ENCODE results near the gene INAFM2.

Gene INAFM2

GRCh38 chr15:40344631-40345120 lies 21.2 kb downstream of the INAFM2 start:
- peak; percentile 44 for DNase-seq (ENCODE audit: low read depth)

GRCh38 chr15:40345225-40345866 lies 21.9 kb downstream of the INAFM2 start:
- DNase-seq (ENCODE audit: low read depth): no peak

- DNase-seq (ENCODE audit: low read depth): no peak
These were observed 22.5 kb downstream of the INAFM2 start for GRCh38 chr15:40345867-40346578.

- DNase-seq (ENCODE audit: low read depth): no peak
These were observed 23.4 kb downstream of the INAFM2 start for GRCh38 chr15:40346579-40347558.

- no peak for DNase-seq (ENCODE audit: low read depth)
These were observed 24.3 kb downstream of the INAFM2 start for GRCh38 chr15:40347559-40348473.

GRCh38 chr15:40348474-40348870 lies 25.0 kb downstream of the INAFM2 start:
- DNase-seq (ENCODE audit: low read depth): no peak

- no peak for DNase-seq (ENCODE audit: low read depth)
These were observed 25.7 kb downstream of the INAFM2 start for GRCh38 chr15:40349163-40349562.

GRCh38 chr15:40352281-40352901 lies 28.9 kb downstream of the INAFM2 start:
- DNase-seq (ENCODE audit: low read depth): no peak

GRCh38 chr15:40353697-40354096 lies 30.2 kb downstream of the INAFM2 start:
- no peak for DNase-seq (ENCODE audit: low read depth)

GRCh38 chr15:40354408-40355171 lies 31.1 kb downstream of the INAFM2 start:
- no peak for DNase-seq (ENCODE audit: low read depth)

GRCh38 chr15:40355976-40356585 lies 32.6 kb downstream of the INAFM2 start:
- no peak for DNase-seq (ENCODE audit: low read depth)

- no peak for DNase-seq (ENCODE audit: low read depth)
These were observed 33.8 kb downstream of the INAFM2 start for GRCh38 chr15:40357246-40357645.

GRCh38 chr15:40357723-40358470 lies 34.4 kb downstream of the INAFM2 start, which contains the start of gene DISP2:
TSS of gene DISP2 (plus strand) at chr15:40358219. CDS start at chr15:40358322, 103 bp downstream.
- peak; percentile 78 for DNase-seq (ENCODE audit: low read depth)

- peak; percentile 23 for DNase-seq (ENCODE audit: low read depth)
These were observed 35.2 kb downstream of the INAFM2 start for GRCh38 chr15:40358471-40359353.

GRCh38 chr15:40360015-40360414 lies 36.5 kb downstream of the INAFM2 start:
- DNase-seq (ENCODE audit: low read depth): no peak

GRCh38 chr15:40361640-40362039 lies 38.1 kb downstream of the INAFM2 start:
- DNase-seq (ENCODE audit: low read depth): no peak

GRCh38 chr15:40363611-40364010 lies 40.1 kb downstream of the INAFM2 start:
- DNase-seq (ENCODE audit: low read depth): no peak

GRCh38 chr15:40364251-40364650 lies 40.8 kb downstream of the INAFM2 start:
- DNase-seq (ENCODE audit: low read depth): no peak
